Stomach smooth muscle (tissue), 2 donors: ENCODE measurements around the gene GTPBP6.

Experiments
- H3K27ac ChIP-seq: one replicate; pipeline ENCODE4 v1.7.0; 2013; ENCODE audit warnings: mild to moderate bottlenecking, low read length, inconsistent platforms
- H3K27me3 ChIP-seq, 2 donors: one replicate each; pipeline ENCODE4 v1.7.0; 2013; ENCODE audit warnings: low read length in 2 of 2; ENCODE audit not compliant: insufficient read depth in 2 of 2, control insufficient read depth in 1 of 2
- H3K36me3 ChIP-seq, 2 donors: one replicate each; pipeline ENCODE4 v1.7.0; 2013; ENCODE audit warnings: low read length in 2 of 2; ENCODE audit not compliant: control insufficient read depth in 2 of 2, insufficient read depth in 2 of 2
- H3K4me1 ChIP-seq: one replicate; pipeline ENCODE4 v1.7.0; 2013; ENCODE audit warnings: low read length; ENCODE audit not compliant: control insufficient read depth, insufficient read depth
- H3K4me3 ChIP-seq, 2 donors: one replicate each; pipeline ENCODE4 v1.7.0; 2013; ENCODE audit warnings: low read length in 2 of 2
- H3K9ac ChIP-seq, 2 donors: one replicate each; pipeline ENCODE4 v1.7.0; 2013; ENCODE audit warnings: low read length in 2 of 2, mild to moderate bottlenecking in 1 of 2
- H3K9me3 ChIP-seq, 2 donors: one replicate each; pipeline ENCODE4 v1.7.0; 2013; ENCODE audit warnings: low read length in 2 of 2; ENCODE audit not compliant: control insufficient read depth in 2 of 2
- donor health status: healthy.
- donor health status: Pancreatic carcinoma.

The GTPBP6 gene

GRCh38 chrX:341541-342101, 23.0 kb upstream of the GTPBP6 start:
- Histone ChIP-seq H3K9me3 (no peaks in the 10 kb centered on the region), H3K4me1 (no peaks in the 10 kb centered on the region), H3K4me3 (no peak overlapping the region), H3K27ac (no peak overlapping the region), H3K9ac (no peak overlapping the region), H3K27me3 (no peaks in the 10 kb centered on the region), H3K36me3 (no peaks in the 10 kb centered on the region)

- Histone ChIP-seq H3K9me3 (no peaks in the 10 kb centered on the region), H3K4me3 (no peak overlapping the region), H3K27me3 (no peaks in the 10 kb centered on the region), H3K4me1 (no peaks in the 10 kb centered on the region), H3K9ac (no peak overlapping the region), H3K36me3 (no peaks in the 10 kb centered on the region), H3K27ac (no peak overlapping the region)
These were observed 22.2 kb upstream of the GTPBP6 start for GRCh38 chrX:340641-341423.

GRCh38 chrX:340121-340520, 21.5 kb upstream of the GTPBP6 start:
- H3K36me3 ChIP-seq = no peaks in the 10 kb centered on the region
- no peak overlapping the region for H3K27ac ChIP-seq
- H3K4me1 ChIP-seq = no peaks in the 10 kb centered on the region
- no peak overlapping the region for H3K4me3 ChIP-seq
- no peaks in the 10 kb centered on the region for H3K27me3 ChIP-seq
- no peaks in the 10 kb centered on the region for H3K9me3 ChIP-seq
- no peak overlapping the region for H3K9ac ChIP-seq

- Histone ChIP-seq H3K36me3 (no peaks in the 10 kb centered on the region), H3K9ac (no peak overlapping the region), H3K9me3 (no peaks in the 10 kb centered on the region), H3K4me1 (no peaks in the 10 kb centered on the region), H3K27ac (no peak overlapping the region), H3K27me3 (no peaks in the 10 kb centered on the region), H3K4me3 (no peak overlapping the region)
These were observed 20.3 kb upstream of the GTPBP6 start for GRCh38 chrX:338836-339400.

- Histone ChIP-seq H3K9ac (no peak overlapping the region), H3K4me1 (no peaks in the 10 kb centered on the region), H3K27me3 (no peaks in the 10 kb centered on the region), H3K9me3 (no peaks in the 10 kb centered on the region), H3K27ac (no peak overlapping the region), H3K36me3 (no peaks in the 10 kb centered on the region), H3K4me3 (no peak overlapping the region)
These were observed 19.8 kb upstream of the GTPBP6 start for GRCh38 chrX:338281-338835.

GRCh38 chrX:337331-337831, 18.8 kb upstream of the GTPBP6 start:
- H3K4me1 ChIP-seq = no peaks in the 10 kb centered on the region
- no peak overlapping the region for H3K9ac ChIP-seq
- no peaks in the 10 kb centered on the region for H3K9me3 ChIP-seq
- no peaks in the 10 kb centered on the region for H3K27me3 ChIP-seq
- H3K36me3 ChIP-seq = no peaks in the 10 kb centered on the region
- H3K4me3 ChIP-seq = no peak overlapping the region
- H3K27ac ChIP-seq = no peak overlapping the region

- Histone ChIP-seq H3K36me3 (no peaks in the 10 kb centered on the region), H3K4me3 (no peak overlapping the region), H3K9me3 (no peaks in the 10 kb centered on the region), H3K27me3 (peaks cover 5 to 7% of the 10 kb centered on the region in 2 donors), H3K9ac (no peak overlapping the region), H3K4me1 (peaks cover 5% of the 10 kb centered on the region), H3K27ac (no peak overlapping the region)
These were observed 17.6 kb upstream of the GTPBP6 start for GRCh38 chrX:336227-336626.

GRCh38 chrX:335758-336155, 17.2 kb upstream of the GTPBP6 start:
- no peaks in the 10 kb centered on the region for H3K36me3 ChIP-seq
- H3K9ac ChIP-seq = no peak overlapping the region
- no peak overlapping the region for H3K4me3 ChIP-seq
- H3K27ac ChIP-seq = no peak overlapping the region
- H3K27me3 ChIP-seq = peaks cover 10% of the 10 kb centered on the region in 2 donors
- peaks cover 8% of the 10 kb centered on the region for H3K4me1 ChIP-seq
- no peaks in the 10 kb centered on the region for H3K9me3 ChIP-seq

- Histone ChIP-seq H3K4me3 (no peak overlapping the region), H3K36me3 (no peaks in the 10 kb centered on the region), H3K9me3 (no peaks in the 10 kb centered on the region), H3K27ac (no peak overlapping the region), H3K27me3 (peaks cover 10 to 13% of the 10 kb centered on the region in 2 donors), H3K4me1 (peaks cover 8% of the 10 kb centered on the region), H3K9ac (no peak overlapping the region)
These were observed 16.6 kb upstream of the GTPBP6 start for GRCh38 chrX:334971-335757.

GRCh38 chrX:334331-334891, 15.8 kb upstream of the GTPBP6 start:
- Histone ChIP-seq H3K4me1 (peaks cover 8% of the 10 kb centered on the region), H3K9me3 (no peaks in the 10 kb centered on the region), H3K9ac (no peak overlapping the region), H3K4me3 (no peak overlapping the region), H3K36me3 (no peaks in the 10 kb centered on the region), H3K27me3 (peaks cover 10 to 16% of the 10 kb centered on the region in 2 donors), H3K27ac (no peak overlapping the region)
